IMR-90 (cell line): Measurements from ENCODE around the gene ARHGEF16. TPM values are rescaled to one million over a fixed set of nuclear protein-coding genes. Genes with fewer than 3 reads are reported as not detected.

Experiments used
- ATAC-seq: fragments of 200-7000 bp; cut with Tn5 transposase; 2 replicates; pipeline ENCODE4 v1.9.1; 2020; ENCODE audit warnings: low read depth, mild to moderate bottlenecking, moderate library complexity
- BruUV-seq: library from RNA; stranded (reverse); fragments of 400-500 nt; replicated peaks from 2 replicates; lab custom pipeline; 2021; lab: Mats Ljungman, UMichigan
- CTCF ChIA-PET: fragments of 300-600 bp; formaldehyde crosslinking; extraction: SDS; loops from one replicate; lab custom pipeline; 2021; ENCODE audit warnings: antibody characterized with exemption; lab: Yijun Ruan, JAX
- POLR2A ChIA-PET: fragments of 300-600 bp; sonication (Branson Sonifier 250); formaldehyde crosslinking; loops from one replicate; lab custom pipeline; 2022; ENCODE audit warnings: antibody characterized with exemption; ENCODE audit not compliant: unreplicated experiment; lab: Charles Lee
- DNase-seq: peaks from one replicate; pipeline ENCODE4 v3.0.0; 2013
- H2AFZ ChIP-seq: replicated peaks from 2 replicates; pipeline ENCODE3; 2013; ENCODE audit warnings: low read length, mild to moderate bottlenecking; ENCODE audit not compliant: poor library complexity
- H2AK5ac ChIP-seq: 2 replicates; pipeline ENCODE4 v1.6.1; 2013; ENCODE audit warnings: low read depth, low read length, inconsistent platforms
- H2AK9ac ChIP-seq: replicated peaks from 2 replicates; pipeline ENCODE3; 2013; ENCODE audit warnings: mild to moderate bottlenecking, low read depth, low read length, moderate library complexity; ENCODE audit not compliant: poor library complexity
- H2BK120ac ChIP-seq: 2 replicates; pipeline ENCODE4 v1.6.1; 2013; ENCODE audit warnings: low read depth, low read length, inconsistent platforms
- H2BK15ac ChIP-seq: 3 replicates; pipeline ENCODE4 v1.6.1; 2013; ENCODE audit warnings: low read depth, low read length, inconsistent platforms
- H2BK20ac ChIP-seq: 2 replicates; pipeline ENCODE4 v1.6.1; 2013; ENCODE audit warnings: low read depth, mild to moderate bottlenecking, inconsistent platforms, low read length, moderate library complexity
- H2BK5ac ChIP-seq: 2 replicates; pipeline ENCODE4 v1.6.1; 2013; ENCODE audit warnings: mild to moderate bottlenecking, low read depth, low read length, inconsistent platforms; ENCODE audit not compliant: poor library complexity, severe bottlenecking
- H3K14ac ChIP-seq: replicated peaks from 2 replicates; pipeline ENCODE4 v1.6.1; 2013; ENCODE audit warnings: low read depth, low read length, inconsistent platforms
- H3K18ac ChIP-seq: 2 replicates; pipeline ENCODE4 v1.6.1; 2013; ENCODE audit warnings: low read depth, low read length, control low read depth
- H3K23ac ChIP-seq: 2 replicates; pipeline ENCODE4 v1.6.1; 2013; ENCODE audit warnings: low read depth, low read length, inconsistent platforms
- H3K27ac ChIP-seq: 2 replicates; pipeline ENCODE4 v1.5.1; 2013; ENCODE audit warnings: mild to moderate bottlenecking, control low read depth, low read length; ENCODE audit not compliant: insufficient read depth
- H3K27me3 ChIP-seq: 2 replicates; pipeline ENCODE4 v1.6.1; 2013; ENCODE audit warnings: low read length; ENCODE audit not compliant: control insufficient read depth, insufficient read depth
- H3K36me3 ChIP-seq: 2 replicates; pipeline ENCODE4 v1.6.1; 2013; ENCODE audit warnings: low read length, mixed read lengths; ENCODE audit not compliant: control insufficient read depth, insufficient read depth
- H3K4ac ChIP-seq: 2 replicates; pipeline ENCODE4 v1.6.1; 2013; ENCODE audit warnings: low read depth, low read length, inconsistent platforms
- H3K4me1 ChIP-seq: 2 replicates; pipeline ENCODE4 v1.6.1; 2013; ENCODE audit warnings: low read length, mixed read lengths; ENCODE audit not compliant: control insufficient read depth, insufficient read depth
- H3K4me2 ChIP-seq: 2 replicates; pipeline ENCODE4 v1.6.1; 2013; ENCODE audit warnings: low read depth, mild to moderate bottlenecking, control low read depth, low read length, moderate library complexity
- H3K4me3 ChIP-seq: 2 replicates; pipeline ENCODE4 v1.5.1; 2013; ENCODE audit warnings: low read depth, mild to moderate bottlenecking, control low read depth, low read length, moderate library complexity; ENCODE audit not compliant: insufficient read depth
- H3K56ac ChIP-seq: 2 replicates; pipeline ENCODE4 v1.6.1; 2013; ENCODE audit warnings: low read length, inconsistent platforms; ENCODE audit not compliant: insufficient read depth; ENCODE audit errors: extremely low read depth
- H3K79me1 ChIP-seq, 2 experiments: 2 replicates each; pipeline ENCODE4 v1.6.1; 2013; ENCODE audit warnings: low read length in 2 of 2, inconsistent platforms in 1 of 2, low read depth in 1 of 2
- H3K9ac ChIP-seq: 2 replicates; pipeline ENCODE4 v1.6.1; 2013; ENCODE audit warnings: low read depth, low read length, control low read depth
- H3K9me1 ChIP-seq: 2 replicates; pipeline ENCODE4 v1.6.1; 2013; ENCODE audit warnings: low read length, inconsistent platforms; ENCODE audit not compliant: insufficient read depth
- H3K9me3 ChIP-seq: 2 replicates; pipeline ENCODE4 v1.6.1; 2013; ENCODE audit warnings: low read length; ENCODE audit not compliant: control insufficient read depth, insufficient read depth
- H4K20me1 ChIP-seq: 2 replicates; pipeline ENCODE4 v1.6.1; 2013; ENCODE audit warnings: low read length, inconsistent platforms; ENCODE audit not compliant: insufficient read depth
- H4K5ac ChIP-seq: 2 replicates; pipeline ENCODE4 v1.6.1; 2013; ENCODE audit warnings: mild to moderate bottlenecking, low read depth, low read length, control low read depth
- H4K8ac ChIP-seq, 2 experiments: 2 replicates each; pipeline ENCODE4 v1.6.1; 2013; ENCODE audit warnings: low read depth in 2 of 2, low read length in 2 of 2, control low read depth in 1 of 2, inconsistent platforms in 1 of 2
- H4K91ac ChIP-seq: 2 replicates; pipeline ENCODE4 v1.6.1; 2013; ENCODE audit warnings: low read depth, low read length, inconsistent platforms; ENCODE audit not compliant: insufficient read depth
- CHD1 ChIP-seq: IDR thresholded peaks from 2 replicates; pipeline ENCODE4 v1.6.1; 2012; ENCODE audit warnings: low read depth, low read length, improper control_type of control experiment
- MAFK ChIP-seq: IDR thresholded peaks from 2 replicates; pipeline ENCODE4 v1.6.1; 2012; ENCODE audit warnings: low read depth, low read length, improper control_type of control experiment
- WGBS, 2 experiments: methylation state at CpG; one replicate each; pipeline versions ENCODE4 v1.1.5 to v1.1.7; 2013; ENCODE audit warnings: missing lambda C conversion rate in 2 of 2; ENCODE audit not compliant: insufficient read length in 1 of 2; ENCODE audit errors: extremely low coverage in 2 of 2; 5-methylcytosine and 5-hydroxymethylcytosine counted together
- dilution Hi-C: fragments of 300-500 bp; cut with HindIII; formaldehyde crosslinking; loops from one replicate; pipeline ENCODE4 v1.14.3; 2018; ENCODE audit warnings: low sequenced_read_pairs; ENCODE audit not compliant: unreplicated experiment
- in situ Hi-C: fragments of 300-500 bp; cut with MboI; formaldehyde crosslinking; loops from 3 replicates; pipeline ENCODE4 v1.14.3; 2019; ENCODE audit warnings: low sequenced_read_pairs, inconsistent platforms, mixed read lengths
- intact Hi-C: fragments of 100-400 bp; cut with micrococcal nuclease; formaldehyde crosslinking; loops from 2 replicates; pipeline ENCODE4 v1.10.0; 2022
- polyA plus RNA-seq, 3 experiments: library from polyadenylated mRNA; depleted of rRNA; stranded (reverse); fragments of >200 nt; gene quantifications; 2 replicates each; pipeline ENCODE4 v1.2.3, GENCODE V29; 2012; ENCODE audit warnings: low replicate concordance in 1 of 3
- total RNA-seq: library from RNA; depleted of rRNA; stranded (reverse); fragments of >200 nt; gene quantifications from 2 replicates; pipeline ENCODE4 v1.2.3, GENCODE V29; 2012

ARHGEF16 gene
- total and polyA plus RNA-seq, 2 of the 4 experiments (the other 2 are of a cell fraction): 0.18 to 0.39 TPM

DNA sequence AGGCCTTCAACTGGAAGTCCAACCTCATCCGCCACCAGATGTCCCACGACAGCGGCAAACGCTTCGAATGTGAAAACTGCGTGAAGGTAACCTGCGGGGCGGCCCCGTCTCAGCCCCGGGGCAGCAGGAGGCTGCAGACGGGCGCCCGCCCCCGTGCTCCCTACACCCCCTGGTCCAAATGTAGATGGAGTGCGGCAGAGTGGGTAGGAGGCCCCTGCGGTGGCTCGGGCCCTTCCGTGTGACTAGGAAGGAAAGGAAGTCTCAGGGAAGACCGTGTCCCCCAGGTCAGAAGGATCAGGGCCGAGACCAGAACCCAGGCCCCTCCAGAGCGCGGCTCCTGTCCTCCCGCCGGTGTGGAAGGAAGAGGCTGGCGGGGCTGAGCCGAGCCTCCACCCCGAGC lies 49.7 kb upstream of the ARHGEF16 start:
- Histone ChIP-seq H4K20me1 (no peaks in the 10 kb centered on the region), H2BK20ac (no peak overlapping the region), H4K5ac (no peak overlapping the region), H3K23ac (no peak overlapping the region), H2BK15ac (no peak overlapping the region), H2AK9ac (no peak overlapping the region), H3K18ac (no peak overlapping the region), H2AK5ac (no peak overlapping the region), H3K4me1 (peaks cover 2% of the 10 kb centered on the region; the same call in 1 of the 2 replicates), H4K8ac (no peak overlapping the region), H3K9me1 (no peaks in the 10 kb centered on the region), H3K4me2 (no peak overlapping the region), H3K36me3 (no peaks in the 10 kb centered on the region), H4K91ac (no peak overlapping the region), H3K4ac (no peak overlapping the region), H3K9ac (no peak overlapping the region), H3K27ac (no peak overlapping the region), H3K4me3 (no peak overlapping the region), H3K56ac (no peak overlapping the region), H3K79me1 (no peaks in the 10 kb centered on the region), H3K14ac (no peak overlapping the region), H2AFZ (no peak overlapping the region), H2BK5ac (no peak overlapping the region), H3K27me3 (peaks cover 5% of the 10 kb centered on the region; the same call in 1 of the 2 replicates), H3K9me3 (peaks cover 3% of the 10 kb centered on the region; the same call in 1 of the 2 replicates), H2BK120ac (no peak overlapping the region)
- DNase-seq (no peak), ATAC-seq (no peak)
- TF ChIP-seq MAFK (no peak), CHD1 (no peak)
- ChIA-PET CTCF (no interaction called here), POLR2A (no interaction called here)
- intact Hi-C loops: no loop called here
- in situ Hi-C loops: no loop called here
- no TSS peak for BruUV-seq
- WGBS, 2 experiments: 88% methylated on average over 4 of the region's 27 CpGs; no CpG with 5 or more reads in 1 of the 2 experiments
- dilution Hi-C loops: no loop called here
